ENCODE data around the gene TNFRSF19.

- TF ChIP-seq CTCF (IDR thresholded peaks at IDR 0.05; ENCODE audit: low read length) (no peak), EZH2 (IDR thresholded peaks at IDR 0.05; ENCODE audit: borderline replicate concordance, low read length) (no peak)
These were observed 109.0 kb downstream of the TNFRSF19 start for GRCh38 chr13:23679220-23679619.
